Small intestine (tissue), 7 donors: ENCODE results near the gene AOPEP. TPM values are rescaled to one million over a fixed set of nuclear protein-coding genes. Genes with fewer than 3 reads are reported as not detected.
A peak's percentile ranks its signal among the peaks of the same experiment; 100 is the strongest.

ENCODE experiments used
- DNase-seq, 2 donors: peaks; one replicate each; pipeline versions ENCODE4 v3.0.0 to v3.0.0-alpha.2; 2013
- FAIRE-seq: peaks from 2 replicates; lab custom pipeline; 2012; peaks lifted over from hg19 to GRCh38; lab: Jason Lieb, UNC
- H3K27ac ChIP-seq, 3 donors: one replicate each; pipeline ENCODE4 v1.5.1; 2013; ENCODE audit warnings: low read length in 2 of 3, mild to moderate bottlenecking in 2 of 3, control low read depth in 1 of 3, inconsistent platforms in 1 of 3, low read depth in 1 of 3, moderate library complexity in 1 of 3
- H3K27me3 ChIP-seq, 3 donors: one replicate each; pipeline ENCODE4 v1.6.1; 2013; ENCODE audit warnings: low read length in 3 of 3, inconsistent platforms in 1 of 3; ENCODE audit not compliant: control insufficient read depth in 3 of 3, insufficient read depth in 3 of 3
- H3K36me3 ChIP-seq, 3 donors: one replicate each; pipeline ENCODE4 v1.6.1; 2013; ENCODE audit warnings: low read length in 3 of 3, inconsistent platforms in 1 of 3, low read depth in 1 of 3, mild to moderate bottlenecking in 1 of 3, moderate library complexity in 1 of 3; ENCODE audit not compliant: control insufficient read depth in 3 of 3, insufficient read depth in 2 of 3
- H3K4me1 ChIP-seq, 3 donors: one replicate each; pipeline ENCODE4 v1.6.1; 2013; ENCODE audit warnings: low read length in 2 of 3, inconsistent platforms in 1 of 3, low read depth in 1 of 3, mild to moderate bottlenecking in 1 of 3, moderate library complexity in 1 of 3; ENCODE audit not compliant: control insufficient read depth in 3 of 3, insufficient read depth in 2 of 3
- H3K4me3 ChIP-seq, 3 donors: one replicate each; pipeline ENCODE4 v1.5.1; 2013; ENCODE audit warnings: low read length in 3 of 3, control low read depth in 1 of 3, inconsistent platforms in 1 of 3, low read depth in 1 of 3, mild to moderate bottlenecking in 1 of 3, moderate library complexity in 1 of 3
- H3K9me3 ChIP-seq, 2 donors: one replicate each; pipeline ENCODE4 v1.6.1; 2013; ENCODE audit warnings: low read depth in 1 of 2, low read length in 1 of 2; ENCODE audit not compliant: control insufficient read depth in 2 of 2, insufficient read depth in 1 of 2
- WGBS, 3 donors: extraction: QIAGEN DNeasy Blood & Tissue Kit; methylation state at CpG; one replicate each; pipeline ENCODE4 v1.1.7; 2013; 5-methylcytosine and 5-hydroxymethylcytosine counted together
- polyA plus RNA-seq, 4 donors: library from polyadenylated mRNA; stranded (reverse) in 3 of 4; unstranded in 1 of 4; fragments of 200-250 nt in 3 of 4; fragments of 120-200 nt in 1 of 4; gene quantifications; one replicate each; pipeline versions ENCODE4 v1.2.1 to v1.2.3, GENCODE V29; 2013
- donor health status: healthy with polysubstance abuse.
- donor health status: control.
- donor health status: control.
- donor health status: Bipolar disorder and iron deficiency.
- donor health status: healthy.

AOPEP gene
- polyA plus RNA-seq, 4 donors: 26.3 to 34.7 (median 28.4) TPM

- no peaks in the 10 kb centered on the region for H3K27me3 ChIP-seq
- FAIRE-seq (no peak), DNase-seq (peak; percentile 85 to 88)
- H3K4me3 ChIP-seq: no peak overlapping the region
- H3K9me3 ChIP-seq: no peaks in the 10 kb centered on the region
- H3K36me3 ChIP-seq: peaks cover 0 to 46% (median 0%) of the 10 kb centered on the region in 3 donors
- H3K4me1 ChIP-seq: peaks cover 2 to 41% (median 13%) of the 10 kb centered on the region in 3 donors
- H3K27ac ChIP-seq: peak overlapping the region in 2 of 3 donors; percentile 56 to 70
- WGBS, 3 donors: 19 to 37% (median 35%) methylated on average over 13 of the region's 13 CpGs
Measured at GRCh38 chr9:95025213-95026147, 299.0 kb downstream of the AOPEP start.

GRCh38 chr9:95026148-95026524 is 299.6 kb downstream of the AOPEP start:
- H3K36me3 ChIP-seq: peaks cover 0 to 44% (median 0%) of the 10 kb centered on the region in 3 donors
- no peaks in the 10 kb centered on the region for H3K9me3 ChIP-seq
- no peaks in the 10 kb centered on the region for H3K27me3 ChIP-seq
- H3K27ac ChIP-seq: peak overlapping the region in 1 of 3 donors; percentile 74
- DNase-seq: no peak
- 70 to 78% (median 74%) methylated on average over 6 of the region's 6 CpGs for WGBS, 3 donors
- H3K4me1 ChIP-seq: peaks cover 2 to 47% (median 13%) of the 10 kb centered on the region in 3 donors
- H3K4me3 ChIP-seq: no peak overlapping the region
- no peak for FAIRE-seq

- Histone ChIP-seq H3K36me3 (peaks cover 0 to 38% (median 0%) of the 10 kb centered on the region in 3 donors), H3K27me3 (no peaks in the 10 kb centered on the region), H3K9me3 (no peaks in the 10 kb centered on the region), H3K27ac (peak overlapping the region in 1 of 3 donors; percentile 55), H3K4me1 (peaks cover 4 to 65% (median 26%) of the 10 kb centered on the region in 3 donors), H3K4me3 (no peak overlapping the region)
- 78 to 81% (median 79%) methylated on average over 11 of the region's 11 CpGs for WGBS, 3 donors
- no peak for FAIRE-seq
- DNase-seq: no peak
Measured at GRCh38 chr9:95027914-95028852, 301.7 kb downstream of the AOPEP start.

- WGBS, 3 donors: 63 to 86% (median 81%) methylated on average over 8 of the region's 8 CpGs
- DNase-seq (no peak), FAIRE-seq (no peak)
- Histone ChIP-seq H3K4me1 (peaks cover 4 to 60% (median 21%) of the 10 kb centered on the region in 3 donors), H3K36me3 (peaks cover 0 to 34% (median 0%) of the 10 kb centered on the region in 3 donors), H3K27ac (peak overlapping the region in 1 of 3 donors; percentile 55), H3K9me3 (no peaks in the 10 kb centered on the region), H3K4me3 (no peak overlapping the region), H3K27me3 (no peaks in the 10 kb centered on the region)
Measured at GRCh38 chr9:95028853-95029219, 302.3 kb downstream of the AOPEP start.

GRCh38 chr9:95029288-95029687 is 302.8 kb downstream of the AOPEP start:
- WGBS, 3 donors: 30 to 57% (median 53%) methylated on average over 5 of the region's 5 CpGs
- Histone ChIP-seq H3K27me3 (no peaks in the 10 kb centered on the region), H3K4me3 (no peak overlapping the region), H3K9me3 (no peaks in the 10 kb centered on the region), H3K4me1 (peaks cover 4 to 56% (median 18%) of the 10 kb centered on the region in 3 donors), H3K27ac (peak overlapping the region in 1 of 3 donors; percentile 55), H3K36me3 (peaks cover 0 to 33% (median 0%) of the 10 kb centered on the region in 3 donors)
- DNase-seq (peak in 1 of 2 donors; percentile 39), FAIRE-seq (no peak)

- Histone ChIP-seq H3K9me3 (no peaks in the 10 kb centered on the region), H3K36me3 (peaks cover 0 to 31% (median 2%) of the 10 kb centered on the region in 3 donors), H3K4me1 (peaks cover 4 to 53% (median 15%) of the 10 kb centered on the region in 3 donors), H3K27ac (no peak overlapping the region), H3K27me3 (no peaks in the 10 kb centered on the region), H3K4me3 (no peak overlapping the region)
- 74 to 90% (median 84%) methylated on average over 2 of the region's 2 CpGs for WGBS, 3 donors
- no peak for FAIRE-seq
- no peak for DNase-seq
Measured at GRCh38 chr9:95029720-95030119, 303.2 kb downstream of the AOPEP start.

- no peak for FAIRE-seq
- Histone ChIP-seq H3K27ac (peak overlapping the region in 1 of 3 donors; percentile 4), H3K4me1 (peaks cover 3 to 48% (median 15%) of the 10 kb centered on the region in 3 donors), H3K27me3 (no peaks in the 10 kb centered on the region), H3K4me3 (no peak overlapping the region), H3K9me3 (no peaks in the 10 kb centered on the region), H3K36me3 (peaks cover 0 to 26% (median 2%) of the 10 kb centered on the region in 3 donors)
- no peak for DNase-seq
- 76 to 83% (median 83%) methylated on average over 4 of the region's 4 CpGs for WGBS, 3 donors
Measured at GRCh38 chr9:95030344-95030743, 303.8 kb downstream of the AOPEP start.
